Measurements from ENCODE around the gene SLFNL1.

SLFNL1 gene

GRCh38 chr1:41020654-41021053, 871 bp downstream of the SLFNL1 start:
- DNase-seq: no peak

GRCh38 chr1:41020109-41020576, 1.4 kb downstream of the SLFNL1 start:
- DNase-seq: no peak

- DNase-seq: no peak
Measured at GRCh38 chr1:41019353-41019745, 2.2 kb downstream of the SLFNL1 start.

- no peak for DNase-seq
Measured at GRCh38 chr1:41018018-41018410, 3.5 kb downstream of the SLFNL1 start.

- DNase-seq: no peak
Measured at GRCh38 chr1:41017141-41018017, 4.1 kb downstream of the SLFNL1 start.

GRCh38 chr1:41015897-41016470, 5.5 kb downstream of the SLFNL1 start:
- no peak for DNase-seq

- DNase-seq: no peak
Measured at GRCh38 chr1:41015281-41015896, 6.1 kb downstream of the SLFNL1 start.

- no peak for DNase-seq
Measured at GRCh38 chr1:41014871-41015270, 6.7 kb downstream of the SLFNL1 start.

- no peak for DNase-seq
Measured at GRCh38 chr1:41013796-41014195, 7.7 kb downstream of the SLFNL1 start.

GRCh38 chr1:41013024-41013423, 8.5 kb downstream of the SLFNL1 start:
- no peak for DNase-seq

GRCh38 chr1:41010345-41010744, 11.2 kb downstream of the SLFNL1 start:
- no peak for DNase-seq

- no peak for DNase-seq
Measured at GRCh38 chr1:41009466-41009865, 12.1 kb downstream of the SLFNL1 start.

GRCh38 chr1:41006942-41007865, 14.3 kb downstream of the SLFNL1 start:
- DNase-seq: peak in 18 of 56 donors; percentile 11 to 71 (median 24)

GRCh38 chr1:41005876-41006275, 15.6 kb downstream of the SLFNL1 start:
- DNase-seq: no peak

- peak in 55 of 56 donors; percentile 13 to 93 (median 73) for DNase-seq
Measured at GRCh38 chr1:41003640-41004220, 17.8 kb downstream of the SLFNL1 start.

GRCh38 chr1:41003127-41003639, 18.3 kb downstream of the SLFNL1 start:
- DNase-seq: no peak

- DNase-seq: no peak
Measured at GRCh38 chr1:40998668-40999067, 22.9 kb downstream of the SLFNL1 start.

GRCh38 chr1:40997096-40997495, 24.4 kb downstream of the SLFNL1 start:
- DNase-seq: no peak

GRCh38 chr1:40989066-40989465, 32.5 kb downstream of the SLFNL1 start:
- DNase-seq: no peak

- no peak for DNase-seq
Measured at GRCh38 chr1:40988280-40988679, 33.2 kb downstream of the SLFNL1 start.
